Right cardiac atrium (tissue), 5 donors: Measurements from ENCODE around the gene TOP2A. TPM values are rescaled to one million over a fixed set of nuclear protein-coding genes. Genes with fewer than 3 reads are reported as not detected.

ENCODE experiments used
- ATAC-seq, 2 donors: fragments of 200-7000 bp; cut with Tn5 transposase; one replicate each; pipeline versions ENCODE4 v1.8.0 to v1.9.1; 2020; ENCODE audit warnings: moderate library complexity in 2 of 2, mild to moderate bottlenecking in 1 of 2
- DNase-seq, 3 donors: peaks; one replicate each; pipeline ENCODE4 v3.0.0-alpha.2; 2020
- H3K27ac ChIP-seq: one replicate; pipeline ENCODE4 v1.5.1; 2013; ENCODE audit warnings: mild to moderate bottlenecking, low read length, control low read depth, moderate library complexity
- H3K27me3 ChIP-seq: one replicate; pipeline ENCODE4 v1.6.1; 2013; ENCODE audit not compliant: control insufficient read depth, insufficient read depth
- H3K4me1 ChIP-seq: one replicate; pipeline ENCODE4 v1.6.1; 2013; ENCODE audit warnings: low read length; ENCODE audit not compliant: control insufficient read depth, insufficient read depth
- H3K4me3 ChIP-seq: one replicate; pipeline ENCODE4 v1.5.1; 2013; ENCODE audit warnings: low read length, control low read depth
- H3K9me3 ChIP-seq: one replicate; pipeline ENCODE4 v1.6.1; 2013; ENCODE audit warnings: low read length; ENCODE audit not compliant: control insufficient read depth
- WGBS: extraction: QIAGEN DNeasy Blood & Tissue Kit; methylation state at CpG from one replicate; pipeline ENCODE4 v1.1.7; 2013; 5-methylcytosine and 5-hydroxymethylcytosine counted together
- intact Hi-C, 4 donors: fragments of 100-400 bp; cut with DNase I; formaldehyde crosslinking; loops; one replicate each; pipeline versions ENCODE4 v1.11.0 to v1.14.0; 2022 to 2023
- polyA plus RNA-seq: library from polyadenylated mRNA; stranded (reverse); fragments of 200-250 nt; gene quantifications from one replicate; pipeline ENCODE4 v1.2.3, GENCODE V29; 2013
- total RNA-seq, 4 donors: library from RNA; stranded (reverse); fragmentation: NEBNext Ultra II Directional; extraction: Animal tissue kit (Norgen Biotek cat#: 25700); gene quantifications; one replicate each; pipeline ENCODE4 v1.2.1, GENCODE V29; 2021
- donor health status: healthy with polysubstance abuse.
- donor health status: DM: no; HTN: yes; CAD: no.
- donor health status: DM: no; HTN: no; CAD: no.
- donor health status: DM: no; HTN: yes; CAD: no; lungs with severe emphysema.
- donor health status: DM: yes; HTN: yes; CAD: no.

TOP2A gene
- total and polyA plus RNA-seq, 5 donors: 0.22 to 5.9 (median 2.6) TPM

DNA sequence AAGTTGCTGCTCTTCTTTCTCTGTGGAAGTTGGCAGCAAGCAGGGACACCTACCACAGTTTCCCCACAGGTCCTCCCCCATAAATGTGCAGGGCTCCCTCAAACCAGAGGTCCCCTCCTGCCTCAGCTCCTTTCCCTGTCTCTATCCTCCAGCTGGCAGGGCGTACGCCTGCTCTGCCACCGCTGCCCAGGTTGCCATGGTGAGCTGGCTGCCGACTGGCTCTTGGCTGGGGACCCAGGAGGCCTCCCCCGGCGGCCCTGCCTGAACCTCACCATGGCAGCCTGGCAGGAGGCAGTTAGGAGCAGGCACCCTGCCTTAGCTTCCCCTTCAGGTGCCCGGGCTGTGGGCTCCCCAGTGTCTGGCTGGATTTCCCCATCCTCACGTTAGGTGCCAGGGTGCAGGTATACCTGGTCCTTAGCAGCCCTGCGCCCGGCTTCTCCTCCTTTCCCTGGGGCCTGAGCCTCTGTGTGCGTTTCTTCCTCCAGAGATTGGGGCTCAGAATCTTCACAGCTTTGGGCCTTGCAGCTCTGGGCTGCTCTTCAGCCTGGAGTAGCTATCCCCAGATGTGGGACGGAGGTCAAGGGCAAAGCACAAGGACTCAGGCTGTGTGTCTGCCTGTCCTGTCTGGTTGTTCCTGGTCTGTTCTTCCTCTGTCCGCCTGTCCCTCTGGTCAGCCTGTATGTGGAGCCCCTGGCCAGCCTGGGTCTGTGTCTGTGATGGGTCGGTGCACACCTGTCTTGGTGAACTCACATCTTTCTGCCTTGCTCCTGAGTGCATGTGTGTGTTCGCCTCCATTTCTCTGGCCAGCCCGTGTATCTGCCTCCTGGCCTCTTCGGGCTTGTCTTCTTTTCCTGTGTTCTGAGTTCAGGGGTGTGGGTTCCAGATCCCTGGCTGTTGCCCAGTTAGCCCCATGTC is 68.9 kb downstream of the TOP2A start:
- Histone ChIP-seq H3K4me3 (no peak overlapping the region), H3K27ac (peak overlapping the region; percentile 79), H3K4me1 (peaks cover 41% of the 10 kb centered on the region), H3K9me3 (no peaks in the 10 kb centered on the region), H3K27me3 (no peaks in the 10 kb centered on the region)
- intact Hi-C loops: loop anchor here in 1 of 4 donors (5.0 kb wide), 1 partner anchor 37 kb away; no protein-coding TSS in a partner anchor
- 46% methylated on average over 17 of the region's 17 CpGs for WGBS
- ATAC-seq (peak; percentile 8 to 27), DNase-seq (peak; percentile 67 to 90 (median 86))

DNA sequence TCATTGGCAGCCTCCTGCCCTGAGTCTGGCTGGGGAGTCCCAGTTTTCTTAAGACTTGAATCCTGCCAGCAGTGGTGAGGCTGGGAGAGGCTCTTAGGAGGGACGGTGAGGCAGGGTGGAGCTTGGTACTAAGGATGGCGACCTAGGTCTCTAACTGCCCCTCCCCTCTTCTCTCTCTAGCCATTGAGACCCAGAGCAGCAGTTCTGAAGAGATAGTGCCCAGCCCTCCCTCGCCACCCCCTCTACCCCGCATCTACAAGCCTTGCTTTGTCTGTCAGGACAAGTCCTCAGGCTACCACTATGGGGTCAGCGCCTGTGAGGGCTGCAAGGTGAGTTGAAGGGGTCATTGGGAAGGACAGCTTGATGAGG is 69.6 kb downstream of the TOP2A start:
- DNase-seq: no peak
- no peak for ATAC-seq
- Histone ChIP-seq H3K27me3 (no peaks in the 10 kb centered on the region), H3K9me3 (no peaks in the 10 kb centered on the region), H3K4me3 (no peak overlapping the region), H3K4me1 (peaks cover 41% of the 10 kb centered on the region), H3K27ac (peak overlapping the region; percentile 79)
- intact Hi-C loops: loop anchor here in 1 of 4 donors (5.0 kb wide), 1 partner anchor 36 kb away; no protein-coding TSS in a partner anchor
- 42% methylated on average over 5 of the region's 5 CpGs for WGBS

DNA sequence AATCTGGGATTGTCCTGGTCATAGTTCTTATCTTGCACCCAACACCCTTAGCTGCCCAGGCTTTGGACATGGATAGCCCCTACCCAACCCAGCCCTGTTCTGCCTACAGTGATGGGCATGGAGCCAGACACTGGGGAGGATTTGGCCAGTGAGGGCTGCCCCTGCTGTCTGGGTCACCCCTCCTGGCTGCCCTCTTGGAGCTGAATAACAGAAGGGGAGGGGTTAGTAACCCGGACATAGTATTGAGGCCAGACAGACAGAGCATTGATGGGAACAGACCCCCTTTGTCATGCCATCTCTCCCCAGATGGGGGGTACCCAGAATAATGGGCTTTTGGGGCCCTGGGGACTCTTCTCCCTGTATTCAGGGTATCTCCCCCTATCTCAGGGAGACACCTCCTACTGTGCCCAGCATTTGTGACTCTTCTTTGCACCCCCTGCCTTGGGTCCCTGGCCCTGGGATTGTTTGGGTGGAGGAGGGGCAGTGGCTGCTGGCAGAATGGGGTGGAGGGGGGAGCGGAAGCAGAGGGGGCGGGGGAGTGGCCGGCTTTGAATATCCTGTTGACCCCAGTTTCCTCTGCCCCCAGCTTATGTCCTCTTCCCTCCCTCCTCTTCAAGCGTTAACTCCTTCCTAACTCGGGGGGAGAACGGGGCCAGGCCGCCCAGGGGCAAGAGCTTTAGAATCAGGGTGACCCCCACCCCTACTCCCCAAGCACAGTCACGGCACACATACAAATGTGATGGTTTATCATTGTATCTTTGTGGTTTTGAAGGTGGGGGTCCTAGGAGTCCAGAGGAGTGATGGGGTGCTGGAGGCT is 70.2 kb downstream of the TOP2A start:
- Histone ChIP-seq H3K9me3 (no peaks in the 10 kb centered on the region), H3K27me3 (no peaks in the 10 kb centered on the region), H3K27ac (peak overlapping the region; percentile 79), H3K4me1 (peaks cover 41% of the 10 kb centered on the region), H3K4me3 (no peak overlapping the region)
- WGBS: 13% methylated on average over 9 of the region's 9 CpGs
- intact Hi-C loops: loop anchor here in 1 of 4 donors (5.0 kb wide), 1 partner anchor 35 kb away; no protein-coding TSS in a partner anchor
- peak in 2 of 3 donors; percentile 76 to 82 for DNase-seq
- ATAC-seq: no peak

DNA sequence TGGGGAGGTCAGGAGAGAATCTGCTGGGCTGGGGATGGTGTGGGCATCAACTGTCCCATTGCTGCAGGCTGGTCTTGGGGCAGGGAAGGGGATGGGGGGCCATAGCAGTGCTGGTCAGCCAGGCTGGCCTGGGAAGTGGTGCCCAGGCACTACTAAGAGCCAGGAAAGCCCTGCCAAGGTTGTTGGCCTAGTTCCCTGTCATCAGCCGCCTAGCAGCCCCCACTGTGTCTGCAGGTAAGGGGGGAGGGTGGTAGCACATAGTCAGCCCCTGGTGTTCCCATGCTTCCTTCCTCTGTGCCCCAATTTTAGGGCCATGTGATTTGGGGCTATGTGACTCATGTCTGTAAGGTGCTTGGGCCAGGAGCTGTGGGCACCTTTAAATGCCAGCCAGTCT is 70.9 kb downstream of the TOP2A start:
- WGBS: 24% methylated on average over 1 of the region's 1 CpG
- peaks cover 41% of the 10 kb centered on the region for H3K4me1 ChIP-seq
- no peaks in the 10 kb centered on the region for H3K27me3 ChIP-seq
- DNase-seq: peak in 1 of 3 donors; percentile 56
- H3K9me3 ChIP-seq: no peaks in the 10 kb centered on the region
- intact Hi-C loops: loop anchor here in 1 of 4 donors (5.0 kb wide), 1 partner anchor 34 kb away; no protein-coding TSS in a partner anchor
- peak overlapping the region; percentile 26 for H3K27ac ChIP-seq
- no peak for ATAC-seq
- no peak overlapping the region for H3K4me3 ChIP-seq

DNA sequence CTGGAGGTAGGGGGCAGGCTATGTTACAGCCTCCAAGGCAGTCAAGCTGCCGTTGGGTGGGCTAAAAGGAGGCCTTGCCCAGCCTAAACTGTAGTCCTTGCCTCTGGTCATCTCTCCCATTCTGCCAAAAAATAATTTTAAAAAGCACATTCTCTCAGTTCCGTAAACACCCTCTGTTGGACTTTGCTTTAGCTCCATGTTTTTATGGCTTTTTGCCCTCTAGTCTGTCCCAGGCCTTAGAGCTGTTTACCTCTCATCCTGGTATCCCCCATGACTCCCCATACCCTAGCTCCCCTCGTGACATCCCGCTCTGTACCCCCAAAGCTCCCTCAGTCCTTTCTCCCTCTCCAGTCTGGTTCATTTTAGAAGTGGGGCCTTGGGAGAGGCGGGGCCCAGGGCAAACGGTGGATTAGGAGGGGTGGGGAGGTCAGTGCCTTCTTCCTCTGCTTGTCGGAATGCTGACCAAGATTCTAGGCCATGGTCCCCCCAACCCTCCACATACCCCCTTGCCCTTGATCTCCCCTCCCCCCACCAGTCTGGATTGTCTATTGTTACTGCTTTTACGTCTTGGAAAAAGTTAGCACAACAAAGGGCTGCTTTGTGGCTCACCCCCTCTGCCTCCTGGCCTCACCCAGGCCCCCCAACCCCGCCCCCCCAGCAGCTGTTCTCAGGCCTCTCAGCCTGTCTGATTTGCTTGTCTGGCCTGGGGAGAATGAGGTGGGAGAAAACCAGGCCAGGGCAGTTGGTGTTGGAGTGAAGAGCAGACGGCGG is 71.5 kb downstream of the TOP2A start:
- intact Hi-C loops: loop anchor here in 1 of 4 donors (5.0 kb wide), 1 partner anchor 34 kb away; no protein-coding TSS in a partner anchor
- DNase-seq: no peak
- H3K4me3 ChIP-seq: peak overlapping the region; percentile 89
- no peaks in the 10 kb centered on the region for H3K27me3 ChIP-seq
- no peak for ATAC-seq
- no peaks in the 10 kb centered on the region for H3K9me3 ChIP-seq
- H3K4me1 ChIP-seq: peaks cover 40% of the 10 kb centered on the region
- WGBS: 27% methylated on average over 11 of the region's 11 CpGs
- H3K27ac ChIP-seq: peak overlapping the region; percentile 89

DNA sequence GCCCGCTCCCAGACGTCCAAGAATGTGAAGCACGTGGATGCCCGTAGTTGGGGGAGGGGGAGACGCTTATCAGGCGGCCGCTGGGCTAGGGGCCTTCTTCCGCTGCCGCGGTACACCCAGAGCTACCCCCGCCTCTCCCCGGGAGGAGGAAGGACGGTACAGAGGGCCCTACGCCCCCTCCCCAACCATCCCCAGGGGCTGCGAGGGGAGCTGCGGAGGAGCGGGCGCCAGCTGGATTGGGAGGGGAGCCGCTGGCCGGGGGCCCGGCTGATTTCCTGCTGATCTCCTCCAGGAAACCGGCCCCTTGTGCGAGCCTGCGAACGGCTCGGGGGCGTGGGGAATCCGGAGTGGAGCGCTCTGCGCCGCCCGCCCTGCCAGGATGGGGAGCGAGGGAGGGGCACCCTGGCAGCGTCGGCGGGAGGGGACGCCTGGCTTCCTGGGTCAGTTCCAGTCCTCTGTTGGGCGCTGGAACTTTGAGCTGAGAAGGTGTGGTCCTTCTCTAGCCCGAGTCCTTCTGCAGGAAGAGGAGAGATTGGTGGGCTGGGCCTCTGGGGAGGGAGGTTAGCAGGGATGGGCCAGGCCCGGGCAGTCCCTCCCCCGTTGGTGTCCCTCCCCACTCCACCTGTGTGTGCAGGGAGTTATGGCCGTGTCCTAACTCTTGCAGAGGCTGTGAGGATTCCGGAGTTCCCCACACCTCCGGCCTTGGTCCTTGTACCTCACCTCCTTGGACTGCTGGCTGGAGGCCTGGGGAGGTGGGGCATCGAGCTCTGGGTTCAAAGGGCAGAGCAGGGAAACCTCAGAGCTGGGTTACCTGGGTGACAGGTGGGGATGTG is 72.3 kb downstream of the TOP2A start:
- Histone ChIP-seq H3K9me3 (no peaks in the 10 kb centered on the region), H3K4me1 (peaks cover 40% of the 10 kb centered on the region), H3K27ac (peak overlapping the region; percentile 89), H3K27me3 (no peaks in the 10 kb centered on the region), H3K4me3 (peak overlapping the region; percentile 89)
- intact Hi-C loops: loop anchor here in 1 of 4 donors (5.0 kb wide), 1 partner anchor 33 kb away; no protein-coding TSS in a partner anchor
- DNase-seq: peak; percentile 89 to 95 (median 95)
- ATAC-seq: peak; percentile 38 to 46
- under 1% methylated on average over 44 of the region's 45 CpGs for WGBS

DNA sequence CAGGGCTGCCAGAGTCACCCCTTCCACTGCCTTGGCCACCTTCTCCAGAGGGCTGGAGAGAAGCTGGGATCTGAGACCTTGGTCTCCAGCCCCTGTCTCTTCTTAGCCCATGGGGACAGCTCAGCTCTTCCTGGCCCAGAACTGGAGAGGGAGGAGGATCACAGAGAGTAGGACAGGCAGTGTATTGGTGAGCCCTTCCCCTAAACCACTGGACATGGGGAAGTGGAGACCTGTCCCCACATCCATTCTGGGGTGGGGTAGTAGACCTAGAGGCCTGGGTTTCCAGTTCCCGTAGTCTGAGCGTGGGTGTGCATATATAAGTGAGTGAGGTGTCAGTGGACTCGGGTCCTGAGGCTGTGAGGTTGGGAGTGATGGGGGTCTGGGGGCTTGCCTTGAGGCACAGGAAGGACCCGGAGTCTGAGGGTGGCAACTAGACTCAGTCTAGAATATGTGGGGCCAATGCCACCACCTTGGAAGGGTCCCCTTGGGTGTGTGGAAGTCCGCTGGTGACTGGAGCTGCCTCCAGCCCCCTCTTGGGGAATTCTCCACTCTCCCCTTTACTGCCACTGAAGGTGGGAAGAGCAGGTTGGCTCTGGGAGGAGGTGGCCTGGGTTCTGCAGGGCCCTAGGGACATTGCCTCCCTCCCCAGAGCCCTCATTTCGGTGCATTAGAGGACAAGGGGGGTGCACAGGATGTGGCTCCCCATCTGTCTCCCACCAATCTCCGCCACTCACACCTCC is 73.1 kb downstream of the TOP2A start:
- Histone ChIP-seq H3K27me3 (no peaks in the 10 kb centered on the region), H3K4me3 (peak overlapping the region; percentile 89), H3K4me1 (peaks cover 34% of the 10 kb centered on the region), H3K9me3 (no peaks in the 10 kb centered on the region), H3K27ac (peak overlapping the region; percentile 69)
- peak in 1 of 3 donors; percentile 55 for DNase-seq
- intact Hi-C loops: loop anchor here in 1 of 4 donors (5.0 kb wide), 1 partner anchor 32 kb away; no protein-coding TSS in a partner anchor
- peak; percentile 3 to 8 for ATAC-seq
- WGBS: 11% methylated on average over 7 of the region's 7 CpGs

DNA sequence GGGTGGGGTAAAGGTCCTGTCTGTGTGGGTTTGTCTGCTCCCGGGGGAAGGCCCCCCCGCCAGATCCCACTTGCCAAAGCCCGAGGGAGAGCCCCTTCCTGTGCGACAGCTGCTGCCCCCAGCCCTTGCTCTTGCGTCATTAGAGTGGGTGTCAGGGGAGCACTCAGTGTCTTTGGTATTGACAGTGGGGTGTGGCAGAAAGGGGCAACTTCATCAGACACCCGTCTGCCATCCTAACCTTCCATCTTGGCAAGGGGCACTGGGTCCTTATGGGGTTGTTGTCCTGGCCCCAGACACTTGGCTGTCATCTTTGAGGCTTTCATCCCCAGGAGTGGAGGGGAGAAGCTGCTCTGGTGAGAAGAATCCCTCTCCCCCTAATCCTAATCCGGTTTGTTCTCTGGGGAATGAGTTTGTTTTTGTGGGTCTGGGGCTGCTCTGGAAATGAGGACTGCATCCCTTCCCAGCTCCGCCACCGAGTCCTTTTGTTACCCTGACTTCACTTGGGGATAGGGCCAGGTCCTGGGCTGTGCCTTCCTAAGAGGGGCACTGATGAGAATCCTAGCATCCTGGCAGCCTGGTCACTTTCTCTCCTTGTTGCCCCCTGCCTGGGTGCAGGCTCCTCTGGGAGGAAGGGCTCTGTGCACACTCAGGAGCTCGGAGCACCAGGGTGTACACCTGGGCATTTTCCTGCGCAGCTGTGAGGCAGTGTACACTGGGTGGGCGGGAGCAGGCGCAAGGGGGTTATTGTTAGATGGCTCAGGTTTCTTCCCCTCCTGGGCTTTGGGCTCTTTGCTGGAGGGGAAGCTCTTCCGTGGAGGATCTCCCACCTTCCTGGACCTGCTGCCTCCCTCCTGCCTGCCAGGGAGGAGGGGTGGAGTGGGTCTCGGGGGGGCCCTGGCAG is 74.2 kb downstream of the TOP2A start:
- ATAC-seq: no peak

More for the DNA sequence above, 74.2 kb downstream of the TOP2A start:
- Histone ChIP-seq H3K4me3 (peak overlapping the region; percentile 89), H3K4me1 (peaks cover 26% of the 10 kb centered on the region), H3K27me3 (no peaks in the 10 kb centered on the region), H3K9me3 (no peaks in the 10 kb centered on the region), H3K27ac (peak overlapping the region; percentile 69)
- 18% methylated on average over 15 of the region's 15 CpGs for WGBS
- peak; percentile 63 to 82 (median 75) for DNase-seq
- intact Hi-C loops: no loop called here
